GM21576 (cell line): Measurements from ENCODE around the gene SCAF8.
"Not testable (repeated sequence)": the region's sequence is repeated elsewhere in the genome, so short reads cannot be mapped to it uniquely, and the experiment has no call there.

Experiments used
- ATAC-seq: cut with Tn5 transposase; IDR thresholded peaks from one replicate; pipeline ENCODE4 v1.9.1; 2021; ENCODE audit warnings: mild to moderate bottlenecking, moderate library complexity; ENCODE audit not compliant: unreplicated experiment

The SCAF8 gene

DNA sequence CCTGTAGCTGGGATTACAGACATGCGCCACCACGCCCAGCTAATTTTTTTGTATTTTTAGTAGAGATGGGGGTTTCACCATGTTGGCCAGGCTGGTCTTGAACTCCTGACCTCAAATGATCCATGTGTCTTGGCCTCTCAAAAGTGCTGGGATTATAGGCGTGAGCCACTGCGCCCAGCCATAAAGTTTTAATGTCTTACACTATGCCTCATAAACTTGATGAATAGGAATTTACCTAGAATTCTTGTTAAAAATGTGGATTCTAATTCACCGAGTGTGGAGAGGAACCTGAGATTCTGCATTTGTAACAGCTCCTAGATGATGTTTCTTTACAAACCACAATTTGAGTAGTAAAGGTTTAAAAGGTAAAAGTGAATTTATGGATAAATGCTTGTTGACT is 45.9 kb downstream of the SCAF8 start:
- ATAC-seq: not testable (repeated sequence)

DNA sequence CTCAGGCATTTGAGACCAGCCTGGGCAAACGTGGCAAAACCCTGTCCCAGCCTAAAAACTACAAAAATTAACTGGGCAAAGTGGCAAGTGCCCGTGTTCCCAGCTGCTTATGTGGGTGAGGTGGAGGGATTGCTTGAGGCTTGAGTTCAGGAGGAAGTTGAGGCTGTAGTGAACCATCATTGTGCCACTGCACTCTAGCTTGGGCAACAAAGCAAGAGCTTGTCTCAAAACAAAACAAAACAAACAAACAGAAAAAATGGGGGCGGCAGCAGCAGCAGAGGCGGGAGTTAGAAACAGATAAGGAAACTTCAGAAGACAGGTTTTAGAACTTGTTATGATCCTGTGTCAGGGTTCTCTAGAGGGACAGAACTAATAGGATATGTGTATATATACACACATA is 49.0 kb downstream of the SCAF8 start:
- no peak for ATAC-seq

DNA sequence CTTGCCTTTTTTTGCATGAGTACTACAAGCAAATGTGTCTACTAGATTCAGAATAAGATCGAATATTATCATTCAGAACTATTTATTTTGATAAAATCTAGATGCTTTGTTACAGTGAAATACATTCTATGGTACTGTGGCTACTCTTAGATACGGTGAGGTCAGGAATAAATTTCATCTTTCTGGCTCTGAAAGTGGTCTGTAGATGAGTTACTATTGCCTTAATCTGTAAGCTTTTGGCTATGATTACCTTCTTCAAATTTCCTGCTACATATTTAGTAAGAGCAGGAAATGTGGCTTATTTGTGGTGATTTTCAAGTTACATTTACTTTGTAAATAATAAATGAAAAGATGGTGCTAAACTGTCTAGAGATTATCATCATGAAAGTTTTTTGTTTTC is 50.0 kb downstream of the SCAF8 start:
- no peak for ATAC-seq

DNA sequence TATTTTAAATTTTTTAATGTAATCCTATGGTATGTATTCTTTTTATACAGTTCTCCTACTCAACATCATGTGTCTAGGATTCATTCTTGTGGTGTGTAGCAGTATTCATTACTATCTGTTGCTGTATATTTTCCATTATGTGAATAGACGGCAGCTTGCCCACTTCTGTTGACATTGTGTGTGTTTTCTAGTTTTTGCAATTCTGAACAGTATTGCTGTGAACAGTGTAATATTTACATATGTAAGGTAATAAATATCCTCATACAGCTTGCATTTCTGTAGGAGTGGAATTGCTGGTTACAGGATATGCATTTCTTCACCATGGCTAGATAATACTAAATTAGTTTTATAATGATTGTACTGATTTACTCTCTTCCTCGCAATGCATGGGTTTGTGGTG is 51.9 kb downstream of the SCAF8 start:
- no peak for ATAC-seq

DNA sequence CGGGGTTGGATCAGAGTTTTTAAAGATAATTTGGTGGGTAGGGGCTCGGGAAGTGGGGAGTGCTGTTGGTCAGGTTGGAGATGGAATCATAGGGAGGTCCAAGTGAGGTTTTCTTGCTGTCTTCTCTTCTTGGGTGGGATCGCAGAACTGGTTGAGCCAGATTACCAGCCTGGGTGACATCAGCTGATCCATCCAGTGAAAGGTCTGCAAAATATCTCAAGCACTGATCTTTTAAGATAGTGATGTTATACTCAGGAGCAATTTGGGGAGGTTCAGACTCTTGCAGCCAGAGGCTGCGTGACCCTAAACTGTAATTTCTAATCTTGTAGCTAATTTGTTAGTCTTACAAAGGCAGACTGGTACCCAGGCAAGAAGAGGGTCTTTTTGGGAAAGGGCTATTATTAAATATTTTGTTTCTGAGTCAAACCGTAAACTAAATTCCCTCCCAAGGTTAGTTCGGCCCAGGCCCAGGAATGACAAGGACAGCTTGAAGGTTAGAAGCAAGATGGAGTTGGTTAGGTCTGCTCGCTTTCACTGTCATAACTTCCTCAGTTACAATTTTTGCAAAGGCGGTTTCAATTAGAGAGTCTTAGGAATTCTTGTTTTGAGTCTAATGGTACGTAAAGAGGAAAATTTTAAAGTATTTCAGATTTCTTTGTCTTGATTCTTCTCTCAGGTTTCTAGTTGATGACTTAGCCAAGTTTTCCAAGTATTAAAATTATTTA is 53.1 kb downstream of the SCAF8 start:
- ATAC-seq: no peak

DNA sequence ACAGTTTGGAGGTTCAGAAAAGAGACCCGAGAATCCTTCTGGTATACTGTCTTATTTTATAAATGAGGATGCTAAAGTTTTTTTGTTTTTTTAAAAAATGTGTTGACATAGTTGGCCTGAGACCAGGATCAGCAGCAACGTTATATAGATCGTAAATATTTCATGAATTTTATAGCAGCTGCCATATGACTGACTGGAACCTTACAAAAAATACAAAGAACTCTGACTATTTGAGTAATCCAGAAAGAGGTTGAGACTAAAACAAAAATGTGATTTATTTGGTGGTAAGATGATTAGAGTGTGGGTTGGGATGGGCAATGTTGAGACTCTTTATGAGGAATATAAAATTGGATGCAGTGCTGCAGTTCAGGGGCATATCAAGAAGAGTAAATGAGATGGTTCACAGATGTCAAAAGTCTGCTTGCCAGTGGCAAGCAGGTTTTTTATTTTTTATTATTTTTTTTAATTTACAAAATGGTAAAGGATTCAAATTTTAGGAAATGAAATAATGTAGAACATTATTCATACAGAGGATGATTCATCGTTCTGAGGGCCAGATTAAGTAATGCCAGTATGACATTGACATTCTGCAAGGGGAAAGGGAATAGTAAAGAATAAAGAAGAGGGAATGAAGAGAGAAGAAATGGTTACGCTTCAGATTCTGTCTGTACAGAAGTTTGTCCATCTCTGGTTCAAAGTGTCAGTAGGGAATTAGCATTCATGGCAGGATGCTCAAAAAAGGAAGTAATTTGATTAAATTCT is 58.5 kb downstream of the SCAF8 start:
- no peak for ATAC-seq

DNA sequence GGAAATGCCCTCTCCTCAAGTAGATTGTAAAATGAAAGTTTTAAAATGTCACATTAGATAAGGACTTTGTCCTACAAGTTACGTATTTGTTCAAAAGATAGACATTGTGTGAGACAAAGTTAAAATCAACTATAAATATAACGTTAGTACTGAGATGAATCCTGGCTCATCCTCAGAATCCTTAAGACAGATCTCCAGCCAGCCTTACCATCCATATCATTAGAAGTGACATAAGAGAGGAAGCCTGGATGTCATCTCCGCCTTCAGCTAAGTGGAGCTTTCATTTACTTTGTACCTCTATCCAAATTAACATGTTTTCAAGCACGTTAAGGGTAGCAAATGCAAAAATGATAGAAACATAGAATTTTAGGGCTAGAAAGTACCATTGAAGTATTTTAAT is 59.1 kb downstream of the SCAF8 start:
- no peak for ATAC-seq

- ATAC-seq: no peak
These were observed 59.5 kb downstream of the SCAF8 start for GRCh38 chr6:154792761-154793160.

DNA sequence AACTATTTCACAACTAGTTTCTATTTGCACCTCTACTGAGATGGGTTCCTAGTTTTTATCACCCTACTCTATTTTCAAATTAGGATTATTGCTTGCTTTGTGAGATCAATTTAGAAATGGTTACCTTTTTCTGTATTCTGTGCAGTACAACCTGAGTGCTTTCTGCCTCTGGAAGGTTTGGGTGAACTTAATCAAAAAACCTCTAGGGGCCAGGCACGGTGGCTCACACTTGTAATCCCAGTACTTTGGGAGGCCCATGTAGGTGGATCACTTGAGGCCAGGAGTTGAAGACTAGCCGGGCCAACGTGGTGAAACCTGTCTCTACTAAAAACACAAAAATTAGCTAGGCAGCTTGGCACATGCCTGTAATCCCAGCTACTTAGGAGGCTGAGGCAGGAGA is 63.3 kb downstream of the SCAF8 start:
- no peak for ATAC-seq

DNA sequence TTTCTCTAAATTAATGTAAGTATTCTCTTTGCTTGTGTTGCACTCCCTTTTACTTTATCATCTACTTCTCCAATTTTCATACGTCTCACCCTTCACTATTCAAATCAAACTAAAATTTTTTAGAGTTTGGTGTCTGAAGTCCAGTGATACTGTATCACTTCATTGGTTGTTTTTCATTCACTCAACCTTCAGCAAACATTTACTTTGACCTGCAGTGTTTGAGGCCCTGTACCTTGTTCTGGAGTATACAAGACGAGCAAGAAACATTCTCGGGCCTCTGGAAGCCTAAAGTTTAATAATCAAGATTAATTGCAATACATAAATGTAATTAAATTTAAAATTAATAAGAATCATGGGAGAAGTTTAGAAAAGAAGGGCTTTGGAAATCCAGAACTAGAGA is 64.6 kb downstream of the SCAF8 start:
- no peak for ATAC-seq

DNA sequence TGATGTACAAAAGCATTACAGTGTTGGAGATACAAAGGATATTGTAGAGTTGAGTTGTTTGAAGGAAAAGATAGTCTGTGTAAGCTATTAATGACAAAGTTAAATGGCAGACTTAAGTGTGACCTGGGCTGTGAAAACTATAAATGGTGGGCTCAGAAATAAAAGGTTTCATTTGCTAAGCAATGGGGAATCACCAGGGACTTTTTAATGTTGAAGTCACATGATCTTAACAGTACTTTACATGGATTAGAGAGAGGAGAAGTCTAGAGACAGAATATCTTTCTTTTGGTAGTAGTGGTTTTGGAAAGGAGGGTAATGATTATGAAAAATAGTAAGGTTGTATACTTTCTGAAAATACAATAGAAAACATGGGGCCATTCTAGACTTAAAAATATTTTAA is 67.1 kb downstream of the SCAF8 start:
- no peak for ATAC-seq

- no peak for ATAC-seq
These were observed 72.2 kb downstream of the SCAF8 start for GRCh38 chr6:154805288-154805911.

DNA sequence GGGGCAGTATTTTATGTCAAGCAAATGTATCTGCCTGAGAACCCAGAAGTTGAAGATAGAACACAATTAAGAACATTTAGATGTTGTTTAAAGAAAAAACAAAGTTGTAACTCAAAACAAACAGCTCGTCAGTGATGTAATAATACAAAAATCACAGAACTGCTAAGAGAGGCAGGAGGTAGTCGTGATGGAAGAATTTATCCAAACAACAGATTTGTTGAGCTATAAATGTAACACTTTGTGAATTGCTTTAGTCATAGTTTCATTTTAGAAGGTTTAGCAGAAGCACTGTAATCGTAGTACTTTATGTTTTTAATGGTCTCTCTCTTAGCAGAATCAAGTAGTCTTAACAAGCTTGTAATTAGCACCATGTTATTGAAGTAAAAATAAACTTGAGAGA is 73.6 kb downstream of the SCAF8 start:
- no peak for ATAC-seq

DNA sequence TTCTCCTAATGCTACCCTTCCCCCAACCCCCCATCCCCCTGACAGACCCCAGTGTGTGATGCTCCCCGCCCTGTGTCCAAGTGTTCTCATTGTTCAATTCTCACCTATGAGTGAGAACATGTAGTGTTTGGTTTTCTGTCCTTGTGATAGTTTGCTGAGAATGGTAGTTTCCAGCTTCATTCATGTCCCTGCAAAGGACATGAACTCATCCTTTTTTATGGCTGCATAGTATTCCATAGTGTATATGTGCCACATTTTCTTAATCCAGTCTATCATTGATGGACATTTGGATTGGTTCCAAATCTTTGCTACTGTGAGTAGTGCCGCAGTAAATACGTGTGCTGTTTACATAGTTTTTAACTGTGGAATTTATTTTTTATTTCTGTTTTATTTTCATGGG is 78.4 kb downstream of the SCAF8 start:
- ATAC-seq: not testable (repeated sequence)

GRCh38 chr6:154814063-154814462 is 80.8 kb downstream of the SCAF8 start:
- peak; percentile 80 for ATAC-seq

GRCh38 chr6:154815938-154816820 is 83.0 kb downstream of the SCAF8 start:
- ATAC-seq: no peak

DNA sequence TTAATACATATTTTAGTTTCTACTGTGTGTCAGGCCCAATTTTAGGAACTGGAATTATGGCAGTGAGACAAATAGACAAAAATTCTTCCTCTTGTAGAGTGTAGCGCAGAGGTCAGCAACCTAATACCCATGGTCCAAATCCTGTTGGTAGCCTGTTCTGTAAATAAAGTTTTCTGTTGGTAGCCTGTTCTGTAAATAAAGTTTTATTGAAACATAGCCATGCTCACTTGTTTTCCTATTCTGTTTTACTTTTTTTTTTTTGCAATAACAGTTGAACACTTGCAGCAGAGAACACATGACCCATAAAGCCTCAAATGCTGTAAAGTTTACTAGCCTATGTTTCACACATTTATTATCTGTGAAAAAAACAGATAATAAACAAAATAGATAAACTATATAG is 87.9 kb downstream of the SCAF8 start:
- no peak for ATAC-seq

GRCh38 chr6:154821638-154822037 is 88.4 kb downstream of the SCAF8 start:
- ATAC-seq: no peak

DNA sequence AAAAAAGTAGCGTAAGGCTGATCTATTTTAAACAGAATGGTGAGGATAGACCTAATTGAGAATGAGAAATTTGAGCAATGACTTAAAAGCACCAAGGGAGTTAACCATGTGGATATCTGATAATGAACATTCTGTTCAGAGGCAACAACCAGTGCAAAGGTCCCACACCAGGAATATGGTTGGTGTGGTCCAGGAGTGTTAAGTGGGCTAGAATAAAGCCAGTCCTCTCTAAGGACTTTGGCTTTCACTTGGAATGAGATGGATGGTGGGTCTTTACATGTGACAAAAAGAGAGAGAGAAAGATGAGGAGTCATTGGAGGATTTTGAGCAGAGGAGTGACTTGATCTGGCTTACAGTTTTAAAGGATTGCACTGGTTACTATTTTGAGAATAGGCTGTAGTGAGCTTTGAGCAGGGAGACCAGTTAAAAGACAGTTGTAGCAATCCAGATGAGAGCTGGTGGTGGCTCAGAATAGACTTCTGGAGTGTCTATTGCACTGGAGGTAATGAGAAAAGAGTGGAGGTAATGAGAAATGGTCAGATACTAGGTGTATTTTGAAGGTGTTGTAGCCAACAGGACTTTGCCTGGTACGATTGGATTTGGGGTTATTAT is 89.8 kb downstream of the SCAF8 start:
- no peak for ATAC-seq

DNA sequence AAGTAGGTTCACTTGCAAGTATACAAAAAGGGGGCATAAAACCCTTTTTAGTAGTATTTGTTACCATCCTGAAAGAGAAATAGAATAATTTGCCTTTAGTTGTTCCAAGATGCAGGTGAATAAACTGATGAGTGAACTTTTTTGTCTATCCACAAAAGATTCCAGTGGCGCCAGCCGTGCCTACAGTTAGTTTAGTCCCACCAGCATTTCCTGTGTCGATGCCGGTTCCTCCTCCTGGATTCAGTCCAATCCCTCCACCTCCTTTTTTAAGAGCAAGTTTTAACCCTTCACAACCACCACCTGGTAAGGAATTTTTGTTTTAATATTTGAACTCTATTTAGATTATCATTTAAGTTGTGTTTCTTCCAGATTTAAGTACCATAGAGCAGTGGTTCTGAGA is 90.9 kb downstream of the SCAF8 start:
- ATAC-seq: no peak

DNA sequence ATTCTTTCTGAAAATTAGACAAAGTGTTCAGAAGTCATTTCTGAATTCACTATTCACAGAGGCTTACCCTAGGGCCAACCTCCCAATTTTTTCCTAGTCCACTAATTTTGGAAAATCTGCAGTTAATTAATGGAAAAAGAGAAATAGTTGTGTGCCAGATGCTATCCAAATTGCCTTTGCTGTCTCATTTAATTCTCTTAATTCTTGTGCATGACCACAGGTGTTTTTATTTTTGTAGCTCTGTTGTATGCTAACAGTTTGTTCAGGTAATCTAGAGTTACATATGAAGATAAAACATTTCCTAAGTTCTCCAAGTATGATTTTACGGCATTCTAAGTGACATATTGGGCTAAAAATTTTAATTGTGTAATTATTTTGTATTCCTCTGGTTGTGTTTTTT is 96.8 kb downstream of the SCAF8 start:
- ATAC-seq: no peak
